ENCODE results near the gene G6PD.
"Not testable (repeated sequence)": the region's sequence is repeated elsewhere in the genome, so short reads cannot be mapped to it uniquely, and the experiment has no call there.

Gene G6PD

GRCh38 chrX:154546354-154547244 is at the start of gene G6PD:
Gene G6PD, minus strand, starts transcription at chrX:154546846. Its CDS starts 691 bp downstream, at chrX:154546155.
- no peak for DNase-seq (ENCODE audit: low read depth)

GRCh38 chrX:154595559-154596249 is 49.1 kb upstream of the G6PD start:
- peak; percentile 6 for DNase-seq (ENCODE audit: low read depth)

- DNase-seq (ENCODE audit: low read depth): no peak
Observed at GRCh38 chrX:154594491-154594890, 47.8 kb upstream of the G6PD start.

DNA sequence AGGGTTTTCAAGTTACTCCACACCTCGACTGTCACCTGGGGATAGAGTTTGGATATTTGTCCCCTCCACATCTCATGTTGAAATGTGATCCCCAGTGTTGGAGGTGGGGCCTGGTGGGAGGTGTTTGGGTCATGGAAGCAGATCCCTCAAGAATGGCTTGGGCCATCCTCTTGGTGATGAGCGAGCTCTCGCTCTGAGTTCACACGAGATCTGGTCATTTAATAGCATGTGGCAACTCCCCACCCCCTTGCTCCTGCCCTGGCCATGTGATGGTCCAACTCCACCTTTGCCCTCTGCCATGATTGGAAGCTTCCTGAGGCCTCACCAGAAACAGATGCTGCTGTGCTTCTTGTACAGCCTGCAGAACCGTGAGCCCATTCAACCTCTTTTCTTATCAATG is 46.6 kb upstream of the G6PD start:
- no peak for DNase-seq (ENCODE audit: low read depth)

DNA sequence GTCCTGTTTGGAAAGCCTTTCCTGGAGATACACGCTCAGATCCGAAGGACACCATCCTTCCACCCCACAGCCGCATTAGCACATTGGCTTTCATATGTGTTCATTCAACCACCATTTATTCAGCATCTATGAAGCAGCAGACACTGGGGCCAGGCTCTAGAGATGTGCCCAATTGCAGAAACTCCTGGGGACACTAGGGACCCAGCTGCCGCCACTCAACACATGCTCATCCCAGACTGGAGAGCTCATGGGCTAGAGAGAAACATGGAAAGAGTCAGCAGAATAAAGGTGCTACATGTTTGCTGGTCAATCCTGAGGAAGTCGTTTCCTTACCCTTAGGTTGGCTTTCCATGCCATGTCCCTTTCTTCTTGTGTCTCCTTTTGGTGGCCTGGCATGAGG is 45.9 kb upstream of the G6PD start:
- no peak for DNase-seq (ENCODE audit: low read depth)

DNA sequence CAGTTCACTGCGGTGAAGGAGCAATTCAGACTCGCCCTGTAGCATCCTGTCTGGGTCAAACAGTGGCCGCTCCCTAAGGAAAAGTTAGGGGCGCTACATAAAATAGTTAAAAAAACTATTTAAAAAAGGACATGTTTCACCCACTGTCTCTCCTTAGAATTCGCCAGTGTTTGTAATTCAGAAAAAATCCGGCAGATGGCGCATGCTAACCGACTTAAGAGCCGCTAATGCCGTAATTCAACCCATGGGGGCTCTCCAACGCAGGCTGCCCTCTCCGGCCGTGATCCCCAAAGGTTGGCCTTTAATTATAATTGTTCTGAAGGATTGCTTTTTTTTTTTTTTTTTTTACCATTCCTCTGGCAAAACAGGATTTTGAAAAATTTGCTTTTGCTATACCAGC is 43.8 kb upstream of the G6PD start:
- not testable (repeated sequence) for DNase-seq (ENCODE audit: low read depth)

DNA sequence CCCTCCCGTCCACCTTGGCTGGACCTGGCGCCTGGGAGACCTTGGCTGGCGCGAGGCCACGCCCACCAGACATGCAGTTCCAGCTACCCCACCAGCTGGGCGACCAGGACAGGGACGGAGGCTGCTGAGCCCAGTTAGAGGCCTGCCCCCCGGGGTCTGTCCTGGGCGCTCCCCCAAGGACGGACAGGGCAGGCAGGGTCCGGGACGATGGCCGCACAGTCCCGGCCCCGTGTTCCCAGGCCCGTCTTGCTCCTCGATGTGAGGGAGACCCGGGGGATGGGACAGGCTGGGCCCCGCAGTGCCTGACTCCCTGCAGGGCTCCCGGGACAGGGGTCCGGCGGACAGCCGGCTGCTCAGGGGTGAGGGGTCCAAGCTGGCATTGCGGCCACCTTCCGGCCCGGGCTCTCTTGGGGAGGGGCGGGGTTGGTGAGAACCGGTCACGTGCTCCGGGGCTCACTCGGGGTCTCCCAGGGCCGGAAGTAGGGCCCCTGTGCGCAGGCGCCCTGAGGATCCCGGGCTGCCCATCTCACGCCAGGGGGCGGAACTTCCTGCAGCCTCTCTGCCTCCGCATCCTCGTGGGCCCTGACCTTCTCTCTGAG is 38.0 kb upstream of the G6PD start, which contains the start of gene CTAG1A:
Gene CTAG1A (plus strand): TSS at position 549 of the 599 bp plus-strand sequence. CDS start 74 bp downstream, outside the sequence.
- DNase-seq (ENCODE audit: low read depth): not testable (repeated sequence)

- not testable (repeated sequence) for DNase-seq (ENCODE audit: low read depth)
Observed at GRCh38 chrX:154582994-154583393, 36.3 kb upstream of the G6PD start.

DNA sequence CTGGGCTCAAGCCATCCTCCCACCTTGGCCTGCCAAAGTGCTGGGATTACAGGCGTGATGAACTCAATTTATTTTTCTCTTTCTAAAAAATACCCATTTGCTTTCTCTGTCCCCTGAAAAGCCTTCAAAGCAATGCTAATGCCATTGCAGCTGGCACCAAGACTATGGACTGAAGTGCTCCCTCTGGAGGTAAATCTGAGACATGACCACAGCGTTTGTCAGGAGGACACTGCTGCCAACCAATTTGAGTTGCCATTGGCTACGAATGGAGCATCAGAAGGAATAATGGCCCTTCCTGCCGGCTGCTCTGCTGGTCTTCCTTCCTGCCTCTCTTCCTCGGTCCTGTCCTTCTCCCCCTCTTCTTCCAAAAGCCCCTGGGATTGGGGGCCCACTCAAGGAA is 28.4 kb upstream of the G6PD start:
- not testable (repeated sequence) for DNase-seq (ENCODE audit: low read depth)

DNA sequence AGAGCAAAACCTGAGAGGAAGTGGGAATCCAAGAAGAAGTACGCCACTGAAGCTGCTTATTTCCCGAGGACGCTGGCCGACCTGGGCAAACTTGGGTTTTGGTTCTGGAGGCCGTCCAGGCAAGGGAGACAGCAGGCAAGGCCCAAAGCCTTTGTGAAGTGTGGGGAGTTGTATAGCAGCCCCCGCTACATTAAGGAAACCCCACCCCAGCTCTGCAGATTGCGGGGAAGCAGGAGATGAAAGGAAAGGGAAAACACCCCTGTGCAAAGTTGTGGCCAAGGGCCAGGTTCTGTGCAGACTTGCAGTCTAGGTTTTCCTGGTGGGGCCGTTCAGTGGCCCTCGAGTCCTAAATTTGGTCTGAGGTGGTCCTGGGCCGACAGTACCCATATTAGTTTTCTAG is 26.4 kb upstream of the G6PD start:
- DNase-seq (ENCODE audit: low read depth): not testable (repeated sequence)

GRCh38 chrX:154570361-154570760 is 23.7 kb upstream of the G6PD start:
- not testable (repeated sequence) for DNase-seq (ENCODE audit: low read depth)

GRCh38 chrX:154562295-154562694 is 15.6 kb upstream of the G6PD start:
- not testable (repeated sequence) for DNase-seq (ENCODE audit: low read depth)

GRCh38 chrX:154560326-154560725 is 13.7 kb upstream of the G6PD start:
- DNase-seq (ENCODE audit: low read depth): not testable (repeated sequence)

DNA sequence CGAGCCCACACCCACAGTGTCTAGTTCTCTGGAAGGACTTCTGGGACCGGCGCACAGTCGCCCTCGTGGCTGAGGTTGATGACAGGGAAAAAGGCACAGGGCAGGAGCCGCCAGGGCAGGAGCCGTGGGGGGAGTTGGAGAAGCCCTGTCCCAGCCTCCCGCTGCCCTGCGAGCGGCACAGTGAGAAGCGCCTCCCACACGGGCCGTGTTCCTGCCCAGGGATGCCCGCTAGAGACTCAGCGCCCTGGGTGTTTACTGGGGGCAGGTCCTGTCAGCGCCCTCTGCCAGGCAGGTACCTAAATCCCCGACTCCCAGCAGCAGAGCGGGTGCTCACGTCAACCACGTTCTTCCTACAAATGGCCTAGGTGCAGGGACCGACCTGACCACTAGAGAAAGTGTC is 12.2 kb upstream of the G6PD start:
- not testable (repeated sequence) for DNase-seq (ENCODE audit: low read depth)

- DNase-seq (ENCODE audit: low read depth): not testable (repeated sequence)
Observed at GRCh38 chrX:154558060-154558690, 11.5 kb upstream of the G6PD start.

DNA sequence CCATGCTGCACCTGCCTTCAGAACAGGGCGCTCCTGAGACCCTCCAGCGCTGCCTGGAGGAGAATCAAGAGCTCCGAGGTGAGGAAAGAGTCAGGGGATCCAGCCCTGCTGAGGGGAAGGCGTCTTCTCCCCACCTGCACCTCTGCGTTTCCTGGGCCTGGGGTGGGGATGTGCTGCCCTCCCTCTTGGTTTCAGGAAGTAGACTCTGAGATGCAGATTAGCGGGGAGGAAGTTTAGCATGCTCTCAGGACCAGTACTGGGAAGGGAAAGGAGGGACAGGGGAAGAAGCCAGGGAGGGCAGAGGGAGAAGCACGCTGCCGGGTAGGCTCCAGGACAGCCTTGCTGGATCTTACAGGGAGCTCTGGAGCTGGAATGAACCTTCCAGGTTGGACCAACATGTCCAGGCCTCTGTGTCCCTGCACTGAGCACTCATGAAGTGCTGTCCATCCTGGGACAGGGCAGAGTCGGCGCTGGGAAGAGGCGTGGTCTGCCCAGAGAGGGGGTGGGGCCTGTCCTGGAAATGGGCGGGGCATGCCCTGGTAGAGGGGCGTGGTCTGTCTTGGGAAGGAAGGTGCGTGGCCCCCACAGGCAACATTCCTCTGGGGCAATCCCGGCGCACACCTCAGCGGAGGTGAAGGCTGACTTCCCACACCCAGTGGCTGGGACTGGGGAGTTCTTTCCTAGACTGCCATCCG is 5.6 kb upstream of the G6PD start:
- not testable (repeated sequence) for DNase-seq (ENCODE audit: low read depth)

- DNase-seq (ENCODE audit: low read depth): no peak
Observed at GRCh38 chrX:154549766-154550165, 3.1 kb upstream of the G6PD start.

DNA sequence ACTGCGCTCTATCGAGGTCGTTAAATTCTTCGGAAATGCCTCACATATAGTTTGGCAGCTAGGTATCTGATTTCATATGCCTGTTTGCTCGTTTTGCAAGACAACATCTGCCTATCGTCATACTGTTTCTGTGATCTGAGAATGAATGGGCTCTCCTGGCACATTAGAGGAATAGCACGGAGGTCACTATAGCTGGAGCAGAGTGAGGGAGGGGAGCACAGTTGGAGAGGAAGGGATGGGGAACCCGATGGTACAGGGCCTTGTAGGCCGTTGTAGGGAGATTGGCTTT is 1.3 kb upstream of the G6PD start:
- no peak for DNase-seq (ENCODE audit: low read depth)

DNA sequence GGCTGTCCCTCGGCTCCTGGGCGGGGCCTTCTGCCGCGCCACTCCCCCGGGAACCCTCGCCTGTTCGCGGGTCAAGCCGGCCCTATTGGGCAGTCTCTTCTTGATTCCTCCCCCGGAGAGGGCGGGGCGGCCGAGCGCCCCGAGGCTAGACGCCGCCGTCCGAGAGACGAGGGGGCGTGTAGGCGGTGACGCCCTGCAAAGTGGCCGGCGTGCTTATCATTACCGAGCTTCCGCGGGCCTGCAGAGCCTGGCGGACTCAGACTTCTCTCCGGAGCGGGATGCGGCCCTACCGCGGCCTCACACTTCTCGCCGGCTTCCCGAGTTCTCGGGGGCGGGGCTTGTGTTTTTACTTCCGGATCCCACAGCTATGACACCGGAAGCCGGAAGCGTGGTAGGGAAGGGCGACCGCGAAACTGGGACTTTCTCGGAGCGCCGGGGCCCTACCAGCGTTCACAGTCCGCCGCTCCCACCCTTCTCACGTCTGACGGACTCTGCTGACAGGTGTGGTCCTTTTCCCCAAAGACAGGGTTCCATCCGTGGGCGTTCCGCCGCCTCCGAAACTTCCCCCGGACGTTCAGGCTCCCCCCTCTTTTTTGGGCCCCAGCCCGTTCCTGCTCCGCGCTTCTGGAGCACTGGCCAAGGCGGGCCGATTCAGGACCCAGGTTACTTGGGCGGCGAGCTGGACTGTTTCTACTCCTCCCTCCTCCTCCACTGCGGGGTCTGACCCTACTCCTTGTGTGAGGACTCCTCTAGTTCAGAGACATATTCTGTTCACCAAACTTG is 790 bp upstream of the G6PD start, which contains the start of gene IKBKG:
Gene IKBKG (plus strand): TSS at position 376 of the 783 bp plus-strand sequence. CDS start 4,383 bp downstream, outside the sequence.
- DNase-seq (ENCODE audit: low read depth): no peak

DNA sequence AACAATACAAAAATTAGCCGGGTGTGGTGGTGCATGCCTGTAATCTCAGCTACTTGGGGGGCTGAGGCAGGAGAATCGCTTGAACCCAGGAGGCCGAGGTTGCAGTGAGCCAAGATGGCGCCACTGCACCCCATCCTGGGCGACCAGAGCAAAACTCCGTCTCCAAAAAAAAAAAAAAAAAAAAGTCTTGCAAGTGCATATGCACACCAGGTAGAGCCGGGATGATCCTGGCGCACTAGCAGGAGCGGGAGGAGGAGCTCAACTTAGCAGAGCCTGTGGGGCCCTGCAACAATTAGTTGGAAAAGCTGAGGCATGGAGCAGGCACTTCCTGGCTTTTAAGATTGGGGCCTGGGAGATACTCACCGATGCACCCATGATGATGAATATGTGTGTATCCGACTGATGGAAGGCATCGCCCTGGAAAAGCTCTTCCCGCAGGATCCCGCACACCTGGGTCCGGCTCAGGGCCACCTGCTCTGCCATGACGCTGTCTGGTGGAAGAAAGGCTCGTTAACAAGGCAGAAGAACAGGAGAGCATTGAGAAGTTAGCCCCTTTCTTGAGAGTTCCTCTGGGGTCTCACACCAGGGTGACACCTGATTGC is 872 bp downstream of the G6PD start:
- DNase-seq (ENCODE audit: low read depth): no peak

All from GM04503 (cell line).